Measurements from ENCODE around the gene PLIN1.

Gene PLIN1

DNA sequence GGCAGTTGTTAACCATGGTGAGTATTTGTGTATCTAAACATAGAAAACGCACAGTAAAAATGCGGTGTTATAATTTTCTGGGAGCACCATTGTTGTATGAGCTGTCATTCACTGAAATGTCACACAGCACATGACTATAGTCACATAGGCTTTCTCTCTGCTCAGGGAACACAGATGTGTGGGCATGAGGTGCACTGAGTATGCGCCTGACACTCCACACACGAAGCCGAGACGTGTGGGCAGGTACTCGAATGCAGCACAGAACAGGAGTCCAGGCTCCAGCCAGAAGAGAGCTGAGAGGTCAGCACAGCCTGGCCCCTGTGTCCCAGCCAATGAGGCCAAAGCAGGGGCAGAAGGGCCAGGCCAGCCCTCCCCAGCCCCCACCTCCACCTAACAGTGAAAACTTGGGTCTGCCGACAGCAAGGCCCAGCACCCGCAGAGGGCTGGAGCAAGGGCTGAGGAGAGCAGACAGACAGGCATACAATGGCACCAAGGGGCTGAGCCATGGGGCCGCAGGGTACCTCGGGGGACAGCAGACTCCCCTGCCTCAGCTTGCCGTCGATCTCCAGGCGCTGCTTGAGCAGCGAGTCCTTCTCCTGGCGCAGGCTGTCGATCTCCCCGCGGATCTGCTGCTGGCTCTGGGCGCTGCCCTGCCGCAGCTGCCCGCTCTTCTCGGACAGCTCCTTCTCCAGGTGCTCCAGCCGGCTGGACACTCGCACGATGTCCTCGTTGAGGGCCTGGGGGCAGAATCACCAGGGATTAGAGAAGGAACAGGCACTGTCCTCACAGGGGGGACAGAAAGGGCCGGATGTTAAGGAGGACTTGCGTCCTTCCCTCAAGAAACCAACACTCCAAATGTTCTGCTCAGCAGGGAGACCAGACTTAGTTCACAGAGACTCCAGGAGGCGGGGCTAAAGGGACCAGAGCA, 47.9 kb downstream of the PLIN1 start:
- intact Hi-C loops (cut with DNase I): no loop called here
- DNase-seq: peak in 2 of 10 donors; percentile 59 to 75

DNA sequence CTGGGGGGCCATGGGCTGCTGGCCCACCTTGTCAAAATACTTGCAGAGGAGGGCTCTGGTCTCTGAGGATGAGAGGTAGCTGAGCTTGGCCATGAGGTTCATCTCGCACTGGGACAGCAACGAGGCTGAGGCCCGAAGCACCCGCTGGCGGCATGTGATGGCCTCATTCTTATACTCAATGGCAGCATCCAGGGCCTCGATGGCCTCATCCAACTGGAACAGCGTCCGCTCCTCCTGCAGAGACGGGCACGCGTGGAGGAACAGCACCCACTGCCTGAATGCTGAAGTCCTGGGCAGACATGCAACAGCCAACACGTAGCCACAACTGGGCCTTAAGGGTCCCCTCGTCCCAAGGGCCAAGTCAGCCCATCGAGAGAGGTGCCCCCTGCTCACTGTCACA, 48.9 kb downstream of the PLIN1 start:
- intact Hi-C loops (cut with DNase I): no loop called here
- no peak for DNase-seq

DNA sequence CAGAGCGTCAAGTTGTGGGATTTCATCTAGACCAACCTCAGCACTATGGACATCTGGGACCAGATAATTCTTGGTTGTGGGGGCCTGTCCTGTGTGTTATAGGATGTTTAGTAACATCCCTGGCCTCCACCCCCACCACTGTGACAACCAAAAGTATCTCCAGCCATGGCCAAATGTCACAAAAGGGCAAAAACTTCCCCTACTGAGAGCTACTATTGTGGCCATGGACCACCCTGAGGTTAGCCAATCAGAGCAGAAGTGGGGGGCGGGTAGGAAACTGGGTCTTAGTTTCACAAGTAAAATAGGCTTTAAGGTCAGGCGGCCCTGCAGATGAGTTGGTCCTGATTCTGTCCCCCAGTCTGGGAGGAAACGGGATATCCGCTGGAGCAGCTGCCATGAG, 49.3 kb downstream of the PLIN1 start:
- intact Hi-C loops (cut with DNase I): no loop called here
- no peak for DNase-seq

DNA sequence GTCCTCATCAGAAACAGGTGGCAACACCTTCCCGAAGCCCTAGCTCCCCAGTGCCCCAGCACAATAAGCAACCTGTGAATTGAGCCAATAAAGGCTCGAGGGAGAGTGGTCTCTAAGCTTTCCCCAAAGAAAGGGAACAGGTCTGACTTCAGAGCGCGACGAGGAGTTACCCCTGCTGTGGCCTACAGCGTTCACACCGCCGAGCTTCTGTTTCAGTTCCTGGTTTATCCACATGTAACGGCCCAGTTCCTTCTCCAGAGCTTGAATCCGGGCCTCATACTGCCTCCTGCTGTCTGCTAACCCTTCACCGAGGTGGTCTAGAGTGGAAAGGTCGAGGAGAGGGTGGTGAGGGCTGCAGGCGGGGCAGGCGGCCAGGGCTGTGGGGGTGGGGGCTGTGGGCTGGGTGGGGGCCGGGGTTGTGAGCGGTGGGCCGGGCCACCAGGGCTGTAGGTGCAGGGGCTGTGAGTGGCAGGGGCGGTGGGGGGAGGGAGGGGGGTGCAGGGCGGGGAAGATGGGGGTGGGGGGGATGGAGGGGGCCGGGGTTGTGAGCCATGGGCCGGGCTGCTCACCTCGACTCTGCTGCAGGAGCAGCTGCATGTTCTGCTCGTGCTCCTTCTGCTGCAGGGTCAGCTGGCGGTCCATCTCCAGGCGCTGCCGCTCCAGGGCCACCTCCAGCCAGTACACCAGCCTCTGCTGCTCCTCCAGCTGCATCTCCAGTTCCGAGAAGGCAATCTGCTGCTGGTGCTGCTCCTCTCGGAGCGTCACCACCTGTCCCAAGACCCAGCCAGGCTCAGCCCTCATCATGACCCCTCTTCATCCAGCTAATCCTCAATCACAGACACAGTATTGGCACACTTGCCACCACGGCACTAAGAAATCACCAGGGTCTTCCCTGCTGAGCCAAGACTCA, 50.1 kb downstream of the PLIN1 start:
- intact Hi-C loops (cut with DNase I): no loop called here
- no peak for DNase-seq

GRCh38 chr15:89628301-89628700, 50.9 kb downstream of the PLIN1 start:
- intact Hi-C loops (cut with DNase I): no loop called here
- peak in 1 of 10 donors; percentile 51 for DNase-seq

DNA sequence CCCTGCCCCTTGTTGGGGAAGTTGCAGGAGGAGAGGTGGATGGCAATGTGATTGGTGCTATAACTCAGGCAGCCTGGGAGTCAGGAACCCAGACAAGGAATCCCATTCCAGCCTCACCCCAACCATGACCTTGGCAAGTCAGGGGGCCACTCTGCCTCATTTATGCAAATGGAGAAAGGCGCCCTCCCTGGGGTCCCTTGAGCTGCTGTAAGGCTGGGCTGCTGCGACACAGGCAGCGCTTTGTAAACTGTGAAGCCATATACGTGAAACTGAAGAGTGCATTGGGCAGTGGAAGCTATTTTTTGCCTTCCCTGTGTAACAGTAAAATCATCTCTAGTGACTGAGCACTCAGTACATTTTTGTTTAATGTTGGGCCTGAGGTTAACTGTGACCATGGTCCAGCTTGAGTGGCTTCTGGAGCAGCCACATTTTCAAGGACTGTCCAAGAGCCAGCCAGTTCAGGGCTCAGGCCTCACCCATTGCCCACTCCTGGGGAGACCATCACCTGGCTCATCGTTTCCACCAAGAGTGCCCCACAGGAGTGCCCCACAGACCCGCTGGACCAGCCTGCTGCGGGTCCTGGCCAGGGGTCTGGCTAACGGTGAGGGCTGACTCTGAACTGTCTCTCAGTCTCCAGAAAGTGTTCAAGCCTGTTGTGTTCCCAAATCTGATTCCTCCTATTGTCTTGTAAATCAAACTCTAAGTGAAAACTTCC, 51.8 kb downstream of the PLIN1 start:
- DNase-seq: peak in 1 of 10 donors; percentile 50
- intact Hi-C loops (cut with DNase I): no loop called here

- DNase-seq: peak in 1 of 10 donors; percentile 62
- intact Hi-C loops (cut with DNase I): no loop called here
Observed at GRCh38 chr15:89625716-89626115, 53.5 kb downstream of the PLIN1 start.

DNA sequence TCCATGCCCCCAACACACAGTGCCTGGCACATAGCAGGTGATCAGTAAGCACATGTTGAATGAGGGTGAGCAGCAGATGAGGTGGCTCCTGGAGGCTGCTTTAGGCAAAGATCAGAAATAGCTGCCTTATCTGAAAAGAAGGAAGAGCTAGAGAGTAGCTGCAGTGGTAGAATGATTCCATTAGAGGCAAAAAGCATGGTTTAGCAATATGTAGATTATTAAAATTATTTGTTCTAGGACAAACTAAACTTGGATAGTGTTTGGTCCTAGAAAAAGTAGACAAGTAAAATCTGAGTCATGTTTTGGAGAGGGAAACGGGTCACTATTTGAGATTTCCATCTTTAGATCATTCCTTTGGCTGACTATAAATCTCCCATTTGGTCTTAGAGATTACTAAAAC, 56.0 kb downstream of the PLIN1 start:
- intact Hi-C loops (cut with DNase I): no loop called here
- DNase-seq: no peak

- intact Hi-C loops (cut with DNase I): no loop called here
- no peak for DNase-seq
Observed at GRCh38 chr15:89621547-89621946, 57.6 kb downstream of the PLIN1 start.

DNA sequence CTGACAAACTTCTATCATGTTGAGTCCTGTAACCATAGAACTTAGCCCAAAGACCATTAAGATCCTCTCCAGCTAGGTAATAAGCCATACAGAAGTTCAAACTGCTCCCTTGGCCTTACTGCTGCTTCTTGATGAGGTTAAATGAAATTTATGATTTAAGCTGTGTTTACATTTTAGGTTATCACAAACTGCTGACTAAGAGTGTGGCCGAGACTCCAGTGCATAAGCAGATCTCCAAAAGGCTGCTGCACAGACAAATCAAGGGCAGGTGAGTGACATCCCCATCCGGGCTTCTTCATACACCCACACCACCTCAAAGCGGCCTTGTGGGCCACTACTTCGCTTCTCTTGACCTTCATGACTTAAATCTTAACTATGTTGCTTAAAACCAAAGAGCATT, 62.9 kb downstream of the PLIN1 start:
- intact Hi-C loops (cut with DNase I): no loop called here

GRCh38 chr15:89615135-89615534, 64.0 kb downstream of the PLIN1 start:
- DNase-seq: no peak
- intact Hi-C loops (cut with DNase I): no loop called here

More for the DNA sequence above, 62.9 kb downstream of the PLIN1 start:
- no peak for DNase-seq

Measured in posterior cingulate gyrus (tissue), 11 donors.